ENCODE measurements around the gene LRRC74B.
"Not testable (repeated sequence)": the region's sequence is repeated elsewhere in the genome, so short reads cannot be mapped to it uniquely, and the experiment has no call there.

The LRRC74B gene

GRCh38 chr22:21055880-21056319 lies 10.2 kb downstream of the LRRC74B start:
- no peak overlapping the region for H3K9ac ChIP-seq (ENCODE audit: low read length)
- H3K36me3 ChIP-seq (ENCODE audit: low read length): no peaks in the 10 kb centered on the region
- H3K9me3 ChIP-seq (ENCODE audit: insufficient read depth, low read length): no peaks in the 10 kb centered on the region
- no peak overlapping the region for H3K27ac ChIP-seq (ENCODE audit: low read depth, low read length)
- no peaks in the 10 kb centered on the region for H3K9me2 ChIP-seq (replicated peaks; ENCODE audit: insufficient read depth, low read length)
- no peak overlapping the region for H3K4me3 ChIP-seq (ENCODE audit: insufficient read depth, low read length, poor library complexity, severe bottlenecking)
- TF ChIP-seq, protein P1, sequence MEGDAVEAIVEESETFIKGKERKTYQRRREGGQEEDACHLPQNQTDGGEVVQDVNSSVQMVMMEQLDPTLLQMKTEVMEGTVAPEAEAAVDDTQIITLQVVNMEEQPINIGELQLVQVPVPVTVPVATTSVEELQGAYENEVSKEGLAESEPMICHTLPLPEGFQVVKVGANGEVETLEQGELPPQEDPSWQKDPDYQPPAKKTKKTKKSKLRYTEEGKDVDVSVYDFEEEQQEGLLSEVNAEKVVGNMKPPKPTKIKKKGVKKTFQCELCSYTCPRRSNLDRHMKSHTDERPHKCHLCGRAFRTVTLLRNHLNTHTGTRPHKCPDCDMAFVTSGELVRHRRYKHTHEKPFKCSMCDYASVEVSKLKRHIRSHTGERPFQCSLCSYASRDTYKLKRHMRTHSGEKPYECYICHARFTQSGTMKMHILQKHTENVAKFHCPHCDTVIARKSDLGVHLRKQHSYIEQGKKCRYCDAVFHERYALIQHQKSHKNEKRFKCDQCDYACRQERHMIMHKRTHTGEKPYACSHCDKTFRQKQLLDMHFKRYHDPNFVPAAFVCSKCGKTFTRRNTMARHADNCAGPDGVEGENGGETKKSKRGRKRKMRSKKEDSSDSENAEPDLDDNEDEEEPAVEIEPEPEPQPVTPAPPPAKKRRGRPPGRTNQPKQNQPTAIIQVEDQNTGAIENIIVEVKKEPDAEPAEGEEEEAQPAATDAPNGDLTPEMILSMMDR (IDR thresholded peaks at IDR 0.05; ENCODE audit: insufficient read depth, low read length, poor library complexity, severe bottlenecking): no peak
- no peak for TF ChIP-seq EZH2phosphoT487 (conservative IDR thresholded peaks at IDR 0.05; ENCODE audit: low read length)
- no peak overlapping the region for H2AFZ ChIP-seq (ENCODE audit: low read depth, low read length, severe bottlenecking)
- no peaks in the 10 kb centered on the region for H3K79me2 ChIP-seq (ENCODE audit: insufficient read depth, low read length)
- no peak overlapping the region for H3K4me2 ChIP-seq (ENCODE audit: low read depth, low read length, poor library complexity, severe bottlenecking)
- H3K27me3 ChIP-seq (ENCODE audit: low read length): no peaks in the 10 kb centered on the region
- no peaks in the 10 kb centered on the region for H4K20me1 ChIP-seq (ENCODE audit: low read depth, low read length)
- no peaks in the 10 kb centered on the region for H3F3A ChIP-seq (ENCODE audit: insufficient read depth)

- H3K9me3 ChIP-seq (ENCODE audit: insufficient read depth, low read length); H2AFZ ChIP-seq (ENCODE audit: low read depth, low read length, severe bottlenecking); H3K79me2 ChIP-seq (ENCODE audit: insufficient read depth, low read length); H3K9ac ChIP-seq (ENCODE audit: low read length); H3K27me3 ChIP-seq (ENCODE audit: low read length); H3K27ac ChIP-seq (ENCODE audit: low read depth, low read length); H4K20me1 ChIP-seq (ENCODE audit: low read depth, low read length); H3K4me3 ChIP-seq (ENCODE audit: insufficient read depth, low read length, poor library complexity, severe bottlenecking); H3F3A ChIP-seq (ENCODE audit: insufficient read depth); H3K9me2 ChIP-seq (replicated peaks; ENCODE audit: insufficient read depth, low read length); H3K36me3 ChIP-seq (ENCODE audit: low read length); H3K4me2 ChIP-seq (ENCODE audit: low read depth, low read length, poor library complexity, severe bottlenecking): not testable (repeated sequence)
Observed at GRCh38 chr22:21060363-21060762, 14.6 kb downstream of the LRRC74B start.

DNA sequence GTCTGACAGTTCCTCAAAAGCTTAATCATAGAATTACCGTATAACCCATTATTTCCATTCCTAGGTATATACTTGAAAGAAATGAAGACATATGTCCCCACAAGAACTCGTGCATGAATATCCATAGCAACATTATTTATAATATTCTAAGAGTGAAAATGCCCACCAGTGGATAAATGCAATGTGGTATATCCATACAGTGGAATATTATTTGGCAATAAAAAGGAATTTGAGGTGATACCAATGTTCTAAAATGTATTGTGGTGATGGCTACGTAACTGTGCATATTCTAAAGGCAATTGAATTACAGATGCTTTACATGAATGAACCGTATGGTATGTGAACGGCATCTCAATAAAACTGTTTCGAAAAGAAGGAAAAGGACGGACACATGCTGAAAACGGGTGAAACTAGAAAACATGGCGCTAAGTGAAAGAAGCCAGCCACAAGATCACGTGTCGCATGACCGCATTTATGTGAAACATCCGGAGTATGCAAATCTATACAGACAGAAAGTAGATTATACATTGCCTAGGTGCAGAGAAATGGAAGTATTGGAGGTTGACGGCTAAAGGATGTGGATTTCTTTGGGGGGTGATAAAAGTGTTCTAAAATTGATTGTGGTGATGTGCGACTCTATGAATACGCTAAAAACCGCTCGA lies 16.0 kb downstream of the LRRC74B start:
- H3K79me2 ChIP-seq (ENCODE audit: insufficient read depth, low read length); H3K4me2 ChIP-seq (ENCODE audit: low read depth, low read length, poor library complexity, severe bottlenecking); H3K9me2 ChIP-seq (replicated peaks; ENCODE audit: insufficient read depth, low read length); H3K9ac ChIP-seq (ENCODE audit: low read length); H3K27me3 ChIP-seq (ENCODE audit: low read length); H3F3A ChIP-seq (ENCODE audit: insufficient read depth); H3K4me3 ChIP-seq (ENCODE audit: insufficient read depth, low read length, poor library complexity, severe bottlenecking); H2AFZ ChIP-seq (ENCODE audit: low read depth, low read length, severe bottlenecking); H3K9me3 ChIP-seq (ENCODE audit: insufficient read depth, low read length); H3K36me3 ChIP-seq (ENCODE audit: low read length); H3K27ac ChIP-seq (ENCODE audit: low read depth, low read length); H4K20me1 ChIP-seq (ENCODE audit: low read depth, low read length): not testable (repeated sequence)

GRCh38 chr22:21064425-21064824 lies 18.7 kb downstream of the LRRC74B start:
- H2AFZ ChIP-seq (ENCODE audit: low read depth, low read length, severe bottlenecking); H3F3A ChIP-seq (ENCODE audit: insufficient read depth); H3K27ac ChIP-seq (ENCODE audit: low read depth, low read length); H3K27me3 ChIP-seq (ENCODE audit: low read length); H3K4me3 ChIP-seq (ENCODE audit: insufficient read depth, low read length, poor library complexity, severe bottlenecking); H3K36me3 ChIP-seq (ENCODE audit: low read length); H3K79me2 ChIP-seq (ENCODE audit: insufficient read depth, low read length); H3K9me2 ChIP-seq (replicated peaks; ENCODE audit: insufficient read depth, low read length); H3K4me2 ChIP-seq (ENCODE audit: low read depth, low read length, poor library complexity, severe bottlenecking); H3K9ac ChIP-seq (ENCODE audit: low read length); H3K9me3 ChIP-seq (ENCODE audit: insufficient read depth, low read length); H4K20me1 ChIP-seq (ENCODE audit: low read depth, low read length): not testable (repeated sequence)
